ENCODE results near the gene ADRA2C. TPM values are rescaled to one million over a fixed set of nuclear protein-coding genes. Genes with fewer than 3 reads are reported as not detected.

ADRA2C gene
- total RNA-seq, 1 donor from 2014 or later, result 7.9 TPM

DNA sequence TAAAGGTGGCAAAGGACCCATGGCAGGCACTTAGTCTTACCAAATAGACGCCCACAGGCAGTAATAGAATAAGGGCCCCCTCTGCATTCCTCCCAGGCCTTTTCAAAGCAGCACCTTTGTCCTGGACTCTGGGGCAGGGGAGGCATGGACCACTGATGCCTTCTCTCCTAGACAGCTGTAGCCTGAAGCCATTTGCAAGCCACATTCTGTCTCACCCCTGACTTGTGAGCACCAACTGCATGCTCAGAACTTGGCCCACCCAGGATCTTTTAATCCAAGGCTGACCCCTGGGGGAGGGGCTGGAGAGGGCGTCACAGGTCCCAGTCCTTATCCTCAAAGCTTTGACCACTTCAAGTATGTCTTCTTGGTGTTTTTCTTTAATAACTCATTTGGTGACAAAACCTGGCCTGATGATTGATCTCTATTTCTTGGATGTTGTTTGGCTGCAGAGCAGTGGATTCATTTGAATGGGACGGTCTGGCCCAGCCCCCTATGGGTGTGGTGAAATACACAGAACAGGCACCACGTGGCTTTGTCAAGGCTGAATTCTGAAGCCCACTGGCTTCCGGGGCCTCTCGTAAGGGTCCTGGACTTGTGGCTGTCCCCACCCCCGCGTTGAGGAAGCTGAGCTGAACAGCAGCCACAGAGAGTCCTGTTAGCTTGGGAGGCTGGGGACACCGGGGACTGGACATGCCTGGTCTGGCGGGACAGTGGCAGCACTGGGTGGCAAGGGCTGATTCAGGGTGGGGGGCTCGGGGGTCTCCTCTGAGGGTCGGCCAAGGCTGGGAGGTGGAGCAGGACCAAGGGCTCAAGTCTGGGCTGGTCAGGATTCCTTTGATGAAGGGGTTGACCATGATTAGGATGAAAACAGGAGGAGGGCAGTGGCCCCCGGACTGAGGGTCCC lies 36.6 kb downstream of the ADRA2C start:
- TF ChIP-seq, protein P1, sequence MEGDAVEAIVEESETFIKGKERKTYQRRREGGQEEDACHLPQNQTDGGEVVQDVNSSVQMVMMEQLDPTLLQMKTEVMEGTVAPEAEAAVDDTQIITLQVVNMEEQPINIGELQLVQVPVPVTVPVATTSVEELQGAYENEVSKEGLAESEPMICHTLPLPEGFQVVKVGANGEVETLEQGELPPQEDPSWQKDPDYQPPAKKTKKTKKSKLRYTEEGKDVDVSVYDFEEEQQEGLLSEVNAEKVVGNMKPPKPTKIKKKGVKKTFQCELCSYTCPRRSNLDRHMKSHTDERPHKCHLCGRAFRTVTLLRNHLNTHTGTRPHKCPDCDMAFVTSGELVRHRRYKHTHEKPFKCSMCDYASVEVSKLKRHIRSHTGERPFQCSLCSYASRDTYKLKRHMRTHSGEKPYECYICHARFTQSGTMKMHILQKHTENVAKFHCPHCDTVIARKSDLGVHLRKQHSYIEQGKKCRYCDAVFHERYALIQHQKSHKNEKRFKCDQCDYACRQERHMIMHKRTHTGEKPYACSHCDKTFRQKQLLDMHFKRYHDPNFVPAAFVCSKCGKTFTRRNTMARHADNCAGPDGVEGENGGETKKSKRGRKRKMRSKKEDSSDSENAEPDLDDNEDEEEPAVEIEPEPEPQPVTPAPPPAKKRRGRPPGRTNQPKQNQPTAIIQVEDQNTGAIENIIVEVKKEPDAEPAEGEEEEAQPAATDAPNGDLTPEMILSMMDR (conservative IDR thresholded peaks at IDR 0.05), result no peak
- DNase-seq (ENCODE audit: extremely low spot score, unreplicated experiment), result no peak
- peaks cover 7% of the 10 kb centered on the region for H3K4me1 Mint-ChIP-seq (ENCODE audit: unreplicated experiment)
- no peak overlapping the region for H3K27ac Mint-ChIP-seq
- H3K9me3 Mint-ChIP-seq, result no peaks in the 10 kb centered on the region
- H3K36me3 Mint-ChIP-seq, result no peaks in the 10 kb centered on the region
- H3K4me3 Mint-ChIP-seq, result no peak overlapping the region
- peaks cover 36% of the 10 kb centered on the region for H3K27me3 Mint-ChIP-seq

DNA sequence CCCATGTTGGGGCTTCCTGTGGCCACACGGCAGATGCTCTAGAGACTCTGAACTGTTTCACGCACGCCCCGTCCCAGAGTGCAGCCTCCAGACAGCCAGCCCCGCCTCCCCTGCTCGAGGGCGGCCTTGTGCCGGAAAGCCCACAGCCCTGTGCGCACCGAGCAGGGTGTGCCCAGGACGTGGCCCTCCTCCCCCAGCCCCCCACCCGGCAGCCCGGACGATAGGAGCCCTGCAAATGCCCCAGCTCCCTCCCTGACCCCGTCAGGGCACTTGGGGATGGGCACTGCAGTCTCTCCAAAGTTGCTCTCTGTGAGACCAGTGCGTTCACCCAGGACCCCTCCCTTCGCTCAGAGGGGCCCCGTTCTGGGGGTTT lies 37.3 kb downstream of the ADRA2C start:
- H3K27me3 Mint-ChIP-seq, result peaks cover 43% of the 10 kb centered on the region
- H3K4me1 Mint-ChIP-seq (ENCODE audit: unreplicated experiment), result peaks cover 14% of the 10 kb centered on the region
- no peak overlapping the region for H3K27ac Mint-ChIP-seq
- H3K4me3 Mint-ChIP-seq, result no peak overlapping the region
- TF ChIP-seq, protein P1 (conservative IDR thresholded peaks at IDR 0.05), result no peak
- no peak for DNase-seq (ENCODE audit: extremely low spot score, unreplicated experiment)
- no peaks in the 10 kb centered on the region for H3K36me3 Mint-ChIP-seq
- no peaks in the 10 kb centered on the region for H3K9me3 Mint-ChIP-seq

DNA sequence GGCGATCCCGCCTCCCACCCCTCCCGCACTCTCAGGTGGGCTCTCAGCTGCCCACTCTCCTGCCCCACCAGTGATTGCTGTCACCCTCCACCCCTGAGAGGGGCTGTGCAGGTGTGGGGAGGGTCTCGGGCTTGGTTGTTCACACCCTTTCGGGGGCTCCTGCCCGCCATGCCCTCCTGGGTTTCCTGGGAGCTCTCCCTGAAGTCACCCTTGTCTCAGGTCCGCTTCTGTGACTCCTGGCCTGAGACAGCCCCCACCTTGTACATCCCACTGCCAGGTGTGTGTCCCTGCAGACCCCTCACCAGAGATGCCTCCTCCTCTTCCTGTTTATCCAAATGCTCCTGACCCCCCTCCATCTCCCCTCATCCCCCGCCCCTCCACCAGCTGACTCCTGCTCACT lies 37.8 kb downstream of the ADRA2C start:
- Mint-ChIP-seq H3K36me3 (no peaks in the 10 kb centered on the region), H3K4me3 (no peak overlapping the region), H3K9me3 (no peaks in the 10 kb centered on the region), H3K27ac (no peak overlapping the region), H3K27me3 (peaks cover 44% of the 10 kb centered on the region), H3K4me1 (ENCODE audit: unreplicated experiment) (peaks cover 14% of the 10 kb centered on the region)
- TF ChIP-seq, protein P1 (conservative IDR thresholded peaks at IDR 0.05), result no peak
- DNase-seq (ENCODE audit: extremely low spot score, unreplicated experiment), result no peak

DNA sequence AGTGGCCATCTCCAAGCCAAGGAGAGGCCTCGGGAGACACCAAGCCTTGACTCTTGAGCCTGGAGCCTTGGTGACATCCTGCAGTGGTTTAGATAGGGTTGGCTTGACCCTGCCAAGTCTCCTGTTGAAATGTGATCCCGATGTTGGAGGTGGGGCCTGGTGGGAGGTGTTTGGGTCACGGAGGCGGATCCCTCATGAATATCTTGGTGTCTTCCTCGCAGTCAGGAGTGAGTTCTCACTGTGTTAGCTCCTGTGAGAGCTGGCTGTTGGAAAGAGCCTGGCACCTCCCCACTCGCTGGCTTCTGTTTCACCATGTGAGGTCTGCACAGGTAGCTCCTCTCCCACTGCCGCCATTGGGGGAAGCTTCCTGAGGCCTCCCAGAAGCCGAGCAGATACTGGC lies 38.8 kb downstream of the ADRA2C start:
- Mint-ChIP-seq H3K4me3 (no peak overlapping the region), H3K36me3 (no peaks in the 10 kb centered on the region), H3K9me3 (no peaks in the 10 kb centered on the region), H3K27me3 (peaks cover 45% of the 10 kb centered on the region), H3K27ac (no peak overlapping the region), H3K4me1 (ENCODE audit: unreplicated experiment) (peaks cover 14% of the 10 kb centered on the region)
- TF ChIP-seq, protein P1 (conservative IDR thresholded peaks at IDR 0.05), result no peak
- no peak for DNase-seq (ENCODE audit: extremely low spot score, unreplicated experiment)

DNA sequence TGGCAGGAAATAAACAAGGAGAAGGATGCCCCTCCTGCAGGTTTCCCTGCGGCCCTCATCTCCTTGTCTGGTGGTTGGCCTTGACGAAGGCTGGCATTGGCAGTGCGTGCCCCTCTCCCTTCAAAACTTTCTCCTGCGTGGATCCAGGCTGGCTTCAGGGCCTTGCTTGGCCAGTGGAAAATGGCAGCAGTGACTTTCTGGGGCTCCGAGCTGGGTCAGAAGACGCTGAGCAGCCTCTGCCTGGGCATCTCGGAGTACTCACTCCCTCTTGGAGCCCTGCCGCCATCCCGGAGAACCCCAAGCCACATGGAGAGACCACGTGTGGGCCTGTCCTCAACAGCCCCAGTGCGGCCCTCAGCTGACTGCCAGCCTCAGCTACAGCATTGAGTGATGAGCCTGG lies 39.5 kb downstream of the ADRA2C start:
- TF ChIP-seq, protein P1 (conservative IDR thresholded peaks at IDR 0.05), result no peak

More for the DNA sequence above, 39.5 kb downstream of the ADRA2C start:
- H3K4me3 Mint-ChIP-seq, result no peak overlapping the region
- H3K4me1 Mint-ChIP-seq (ENCODE audit: unreplicated experiment), result peaks cover 14% of the 10 kb centered on the region
- H3K27ac Mint-ChIP-seq, result no peak overlapping the region
- peaks cover 42% of the 10 kb centered on the region for H3K27me3 Mint-ChIP-seq
- no peak for DNase-seq (ENCODE audit: extremely low spot score, unreplicated experiment)
- no peaks in the 10 kb centered on the region for H3K9me3 Mint-ChIP-seq
- no peaks in the 10 kb centered on the region for H3K36me3 Mint-ChIP-seq
